HAP-1 (cell line): ENCODE measurements around the gene ITCH.
"Not testable (repeated sequence)": the region's sequence is repeated elsewhere in the genome, so short reads cannot be mapped to it uniquely, and the experiment has no call there.

Experiments used
- DNase-seq, 2 experiments: peaks; one replicate each; pipeline ENCODE4 v3.0.0-alpha.2; 2016 to 2020; ENCODE audit warnings: low spot score in 2 of 2
- H3K27me3 ChIP-seq: fragments of 250-450 bp; sonication (Bioruptor Pico); 2 replicates; pipeline ENCODE4 v1.5.1; 2020; ENCODE audit warnings: low read depth, mild to moderate bottlenecking, moderate library complexity
- H3K36me3 ChIP-seq: fragments of 250-450 bp; sonication (Bioruptor Pico); replicated peaks from 2 replicates; pipeline ENCODE4 v1.5.1; 2020; ENCODE audit warnings: mild to moderate bottlenecking
- H3K4me1 ChIP-seq: fragments of 250-450 bp; sonication (Bioruptor Pico); 2 replicates; pipeline ENCODE4 v1.5.1; 2020; ENCODE audit warnings: mild to moderate bottlenecking
- H3K4me3 ChIP-seq: fragments of 250-450 bp; sonication (Bioruptor Pico); 2 replicates; pipeline ENCODE4 v1.5.1; 2020; ENCODE audit warnings: mild to moderate bottlenecking, moderate library complexity
- H3K9me3 ChIP-seq: fragments of 250-450 bp; sonication (Bioruptor Pico); 2 replicates; pipeline ENCODE4 v1.5.1; 2020; ENCODE audit warnings: mild to moderate bottlenecking, moderate library complexity
- in situ Hi-C: fragments of 300-500 bp; cut with MboI; formaldehyde crosslinking; loops from 3 replicates; pipeline ENCODE4 v1.14.3; 2020; ENCODE audit warnings: low sequenced_read_pairs, inconsistent platforms, mixed read lengths

The ITCH gene

GRCh38 chr20:34426026-34426425, 63.0 kb downstream of the ITCH start:
- in situ Hi-C loops: no loop called here
- no peak overlapping the region for H3K4me3 ChIP-seq
- H3K9me3 ChIP-seq: no peaks in the 10 kb centered on the region
- no peaks in the 10 kb centered on the region for H3K4me1 ChIP-seq
- H3K27me3 ChIP-seq: no peaks in the 10 kb centered on the region
- no peak for DNase-seq
- peaks cover 46% of the 10 kb centered on the region for H3K36me3 ChIP-seq

- in situ Hi-C loops: no loop called here
- no peak for DNase-seq
- no peak overlapping the region for H3K4me3 ChIP-seq
- no peaks in the 10 kb centered on the region for H3K9me3 ChIP-seq
- H3K27me3 ChIP-seq: no peaks in the 10 kb centered on the region
- no peaks in the 10 kb centered on the region for H3K4me1 ChIP-seq
- peaks cover 34% of the 10 kb centered on the region for H3K36me3 ChIP-seq
Observed at GRCh38 chr20:34427331-34427730, 64.3 kb downstream of the ITCH start.

GRCh38 chr20:34427784-34428183, 64.7 kb downstream of the ITCH start:
- Histone ChIP-seq H3K9me3 (no peaks in the 10 kb centered on the region), H3K36me3 (peaks cover 34% of the 10 kb centered on the region), H3K4me3 (no peak overlapping the region), H3K4me1 (no peaks in the 10 kb centered on the region), H3K27me3 (no peaks in the 10 kb centered on the region)
- DNase-seq: no peak
- in situ Hi-C loops: no loop called here

- no peaks in the 10 kb centered on the region for H3K9me3 ChIP-seq
Observed at GRCh38 chr20:34431168-34431567, 68.1 kb downstream of the ITCH start.

GRCh38 chr20:34432663-34433062, 69.6 kb downstream of the ITCH start:
- H3K9me3 ChIP-seq, in situ Hi-C loops, H3K4me1 ChIP-seq, H3K27me3 ChIP-seq, DNase-seq, H3K4me3 ChIP-seq: not testable (repeated sequence)
- peaks cover 24% of the 10 kb centered on the region for H3K36me3 ChIP-seq

More at GRCh38 chr20:34431168-34431567, 68.1 kb downstream of the ITCH start:
- Histone ChIP-seq H3K36me3 (peaks cover 19% of the 10 kb centered on the region), H3K4me3 (no peak overlapping the region), H3K27me3 (no peaks in the 10 kb centered on the region), H3K4me1 (no peaks in the 10 kb centered on the region)
- DNase-seq: no peak
- in situ Hi-C loops: no loop called here

- DNase-seq: no peak
- Histone ChIP-seq H3K4me3 (no peak overlapping the region), H3K9me3 (no peaks in the 10 kb centered on the region), H3K27me3 (no peaks in the 10 kb centered on the region), H3K4me1 (no peaks in the 10 kb centered on the region), H3K36me3 (peaks cover 31% of the 10 kb centered on the region)
- in situ Hi-C loops: no loop called here
Observed at GRCh38 chr20:34433391-34433790, 70.3 kb downstream of the ITCH start.

- peaks cover 32% of the 10 kb centered on the region for H3K36me3 ChIP-seq
- no peaks in the 10 kb centered on the region for H3K9me3 ChIP-seq
- H3K27me3 ChIP-seq: no peaks in the 10 kb centered on the region
- in situ Hi-C loops: no loop called here
- no peak for DNase-seq
- no peak overlapping the region for H3K4me3 ChIP-seq
- no peaks in the 10 kb centered on the region for H3K4me1 ChIP-seq
Observed at GRCh38 chr20:34435589-34435988, 72.5 kb downstream of the ITCH start.

DNA sequence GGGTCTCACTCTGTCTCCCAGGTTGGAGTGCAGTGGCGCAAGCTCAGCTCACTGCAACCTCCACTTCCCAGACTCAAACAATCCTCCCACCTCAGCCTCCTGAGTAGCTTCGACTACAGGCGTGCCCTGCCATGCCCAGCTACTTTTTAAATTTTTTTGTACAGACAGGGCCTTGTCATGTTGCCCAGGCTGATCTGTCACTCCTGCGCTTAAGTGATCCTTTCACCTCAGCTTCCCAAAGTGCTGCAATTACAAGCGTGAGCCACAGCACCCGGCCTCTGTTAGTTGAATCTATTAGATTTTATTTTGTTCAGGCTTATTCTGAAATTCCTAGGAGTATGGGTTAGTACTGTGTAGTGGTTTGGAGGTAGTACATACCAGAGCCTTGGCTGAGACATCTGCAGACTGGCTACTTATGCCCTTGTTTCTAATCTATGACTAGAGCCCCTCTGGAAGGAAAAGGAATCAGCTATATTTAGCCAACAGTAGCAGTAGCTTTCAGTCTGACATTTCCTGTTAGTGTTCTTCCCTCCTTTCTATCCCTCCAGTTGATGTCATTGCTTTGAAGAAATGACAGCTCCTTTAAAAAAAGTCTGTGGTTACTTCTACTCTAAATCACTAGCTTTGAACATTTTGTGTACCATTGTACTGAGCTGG, 74.4 kb downstream of the ITCH start:
- Histone ChIP-seq H3K4me1 (no peaks in the 10 kb centered on the region), H3K36me3 (peaks cover 48% of the 10 kb centered on the region), H3K27me3 (no peaks in the 10 kb centered on the region), H3K4me3 (no peak overlapping the region), H3K9me3 (no peaks in the 10 kb centered on the region)
- in situ Hi-C loops: no loop called here
- DNase-seq: no peak

- Histone ChIP-seq H3K4me1 (no peaks in the 10 kb centered on the region), H3K27me3 (no peaks in the 10 kb centered on the region), H3K9me3 (no peaks in the 10 kb centered on the region), H3K36me3 (peaks cover 56% of the 10 kb centered on the region), H3K4me3 (no peak overlapping the region)
- in situ Hi-C loops: no loop called here
- no peak for DNase-seq
Observed at GRCh38 chr20:34439168-34439567, 76.1 kb downstream of the ITCH start.

DNA sequence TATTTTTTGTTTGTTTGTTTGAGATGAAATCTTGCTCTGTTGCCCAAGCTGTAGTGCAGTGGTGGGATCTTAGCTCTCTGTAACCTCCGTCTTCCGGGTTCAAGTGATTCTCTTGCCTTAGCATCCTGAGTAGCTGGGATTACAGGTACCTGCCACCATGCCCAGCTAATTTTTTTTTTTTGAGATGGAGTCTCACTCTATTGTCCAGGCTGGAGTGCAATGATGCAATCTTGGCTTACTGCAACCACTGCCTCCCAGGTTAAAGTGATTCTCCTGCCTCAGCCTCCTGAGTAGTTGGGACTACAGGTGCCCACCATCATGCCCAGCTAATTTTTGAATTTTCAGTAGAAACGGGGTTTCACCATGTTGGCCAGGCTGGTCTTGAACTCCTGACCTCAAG, 78.3 kb downstream of the ITCH start:
- H3K36me3 ChIP-seq: peaks cover 69% of the 10 kb centered on the region
- in situ Hi-C loops: not testable (repeated sequence)

DNA sequence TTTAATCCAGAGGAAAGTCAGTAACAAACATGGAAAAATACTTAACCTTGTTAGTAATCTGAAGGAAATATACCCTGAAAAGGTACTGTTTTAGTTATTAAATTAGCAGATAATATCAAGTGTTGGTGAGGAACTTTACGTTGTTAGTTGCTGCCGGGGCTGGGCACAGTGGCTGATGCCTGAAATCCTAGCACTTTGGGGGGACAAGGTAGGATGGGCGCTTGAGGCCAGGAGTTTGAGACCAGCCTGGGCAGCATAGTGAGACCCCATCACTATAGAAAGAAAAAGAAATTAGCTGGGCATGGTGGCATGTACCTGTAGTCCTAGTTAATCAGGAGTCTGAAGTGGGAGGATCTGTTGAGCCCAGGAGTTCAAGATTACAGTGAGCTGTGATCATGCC, 80.5 kb downstream of the ITCH start:
- H3K36me3 ChIP-seq: peaks cover 62% of the 10 kb centered on the region
- H3K4me1 ChIP-seq: no peaks in the 10 kb centered on the region
- H3K27me3 ChIP-seq: no peaks in the 10 kb centered on the region
- H3K4me3 ChIP-seq: no peak overlapping the region
- in situ Hi-C loops: no loop called here
- no peak for DNase-seq
- no peaks in the 10 kb centered on the region for H3K9me3 ChIP-seq

More for the DNA sequence above, 78.3 kb downstream of the ITCH start:
- H3K4me3 ChIP-seq, H3K4me1 ChIP-seq, H3K9me3 ChIP-seq, H3K27me3 ChIP-seq, DNase-seq: not testable (repeated sequence)

DNA sequence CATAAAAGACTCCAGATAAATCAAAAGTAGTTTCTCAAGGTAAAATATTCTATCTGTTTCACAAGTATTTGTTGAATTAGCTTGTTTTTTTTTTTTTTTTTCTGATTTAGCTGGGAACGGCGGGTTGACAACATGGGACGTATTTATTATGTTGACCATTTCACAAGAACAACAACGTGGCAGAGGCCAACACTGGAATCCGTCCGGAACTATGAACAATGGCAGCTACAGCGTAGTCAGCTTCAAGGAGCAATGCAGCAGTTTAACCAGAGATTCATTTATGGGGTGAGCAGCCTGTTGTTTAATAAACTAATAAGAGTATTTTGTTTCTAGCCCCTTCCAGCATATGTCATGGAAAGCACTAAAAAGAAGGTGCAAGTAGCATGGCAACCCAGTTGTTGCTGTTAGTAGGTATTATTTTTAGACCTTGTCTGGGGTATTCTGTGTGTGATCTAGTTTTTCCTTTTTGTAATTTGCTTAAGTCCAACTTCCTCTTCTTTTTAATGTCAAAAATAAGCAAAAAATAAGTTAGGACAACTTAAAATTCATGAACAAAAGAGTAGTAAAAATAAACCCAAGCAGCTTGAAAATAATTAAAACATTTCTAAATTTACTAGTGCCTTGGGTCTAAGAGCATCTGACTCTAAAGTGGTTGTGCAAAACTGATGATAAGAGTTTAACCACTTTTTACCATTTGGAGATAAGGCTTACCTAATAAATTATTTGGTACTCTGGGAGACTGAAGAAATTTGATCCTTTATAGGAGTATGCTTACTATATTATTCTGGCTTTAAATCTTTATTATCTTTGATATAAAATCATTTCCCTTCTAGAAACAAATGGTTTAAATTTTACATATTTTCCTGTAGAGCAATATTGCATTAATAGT, 82.3 kb downstream of the ITCH start:
- H3K36me3 ChIP-seq: peaks cover 66% of the 10 kb centered on the region
- no peaks in the 10 kb centered on the region for H3K27me3 ChIP-seq
- no peaks in the 10 kb centered on the region for H3K4me1 ChIP-seq
- in situ Hi-C loops: no loop called here
- H3K4me3 ChIP-seq: no peak overlapping the region
- H3K9me3 ChIP-seq: no peaks in the 10 kb centered on the region
- DNase-seq: no peak

DNA sequence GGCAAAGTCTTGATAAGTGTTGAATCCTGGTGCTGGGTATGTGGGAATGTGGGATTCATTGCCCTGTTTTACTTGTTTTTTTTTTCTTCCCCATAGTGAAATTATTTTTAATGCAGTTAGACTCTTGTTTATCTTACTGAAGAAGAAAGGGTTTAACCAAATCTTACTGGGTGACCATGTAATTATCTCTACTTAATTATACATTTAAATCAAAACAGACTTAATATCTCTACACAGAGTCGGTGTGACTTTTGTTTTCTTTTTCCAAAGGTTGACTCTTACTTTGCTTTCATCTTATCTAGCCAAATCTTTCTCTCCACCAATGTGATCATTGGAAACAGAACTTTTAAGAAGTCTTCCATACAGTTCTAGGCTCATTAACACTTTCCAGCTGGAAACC, 85.4 kb downstream of the ITCH start:
- DNase-seq: no peak
- H3K9me3 ChIP-seq: no peaks in the 10 kb centered on the region
- no peaks in the 10 kb centered on the region for H3K27me3 ChIP-seq
- no peak overlapping the region for H3K4me3 ChIP-seq
- H3K4me1 ChIP-seq: no peaks in the 10 kb centered on the region
- peaks cover 64% of the 10 kb centered on the region for H3K36me3 ChIP-seq
- in situ Hi-C loops: no loop called here
